ENCODE results near the gene VTCN1. TPM values are rescaled to one million over a fixed set of nuclear protein-coding genes. Genes with fewer than 3 reads are reported as not detected.
"Not testable (repeated sequence)": the region's sequence is repeated elsewhere in the genome, so short reads cannot be mapped to it uniquely, and the experiment has no call there.

VTCN1 gene
- polyA plus RNA-seq (2012; ENCODE audit: insufficient read depth, insufficient read length): not detected

- no peak for DNase-seq (ENCODE audit: low read depth, low spot score)
These were observed at the start of gene VTCN1 for GRCh38 chr1:117210831-117211261. Gene VTCN1, minus strand, starts transcription at chr1:117210927. Its CDS starts 72 bp downstream, at chr1:117210855.

DNA sequence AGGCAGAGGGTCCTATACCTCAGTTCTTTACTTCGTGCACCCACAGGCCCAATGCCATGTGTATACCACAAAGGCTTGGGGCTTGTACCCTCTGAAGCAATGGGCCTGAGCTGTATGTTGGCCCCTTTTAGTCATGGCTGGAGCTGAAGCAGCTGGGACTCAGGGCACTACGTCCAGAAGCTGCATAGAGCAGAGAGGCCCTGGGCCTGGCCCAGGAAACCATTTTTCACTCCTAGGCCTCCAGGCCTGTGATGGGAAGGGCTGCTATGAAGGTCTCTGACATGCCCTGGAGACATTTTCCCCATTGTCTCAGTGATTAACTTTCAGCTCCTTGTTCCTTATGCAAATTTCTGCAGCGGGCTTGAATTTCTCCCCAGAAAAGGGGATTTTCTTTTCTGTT lies 48.1 kb upstream of the VTCN1 start:
- no peak for DNase-seq (ENCODE audit: low read depth, low spot score)
- H3K4me3 ChIP-seq (ENCODE audit: low read length): no peak overlapping the region

More at GRCh38 chr1:117210831-117211261, at the start of gene VTCN1:
- H3K4me3 ChIP-seq (ENCODE audit: low read length): no peak within 1 kb of the TSS

- DNase-seq (ENCODE audit: low read depth, low spot score); H3K4me3 ChIP-seq (ENCODE audit: low read length): not testable (repeated sequence)
These were observed 47.3 kb upstream of the VTCN1 start for GRCh38 chr1:117258075-117258474.

DNA sequence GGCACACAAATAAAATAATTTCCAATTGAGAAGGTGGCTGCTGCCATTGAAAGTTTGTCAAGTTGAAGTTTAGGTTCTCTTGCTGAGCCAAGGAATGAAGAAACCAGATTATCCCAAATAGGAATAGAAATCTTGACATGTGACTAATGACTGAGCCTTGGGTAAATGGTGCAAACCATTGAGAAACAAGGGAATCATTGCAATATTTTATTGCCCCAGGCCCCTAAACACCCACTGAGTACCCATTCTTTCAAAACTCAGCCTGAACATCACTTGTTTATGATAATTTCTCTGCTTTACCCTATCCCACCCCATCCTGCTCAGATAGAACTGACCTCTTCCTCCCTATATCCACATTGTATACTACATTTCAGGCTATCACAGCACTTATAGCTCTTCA lies 46.6 kb upstream of the VTCN1 start:
- H3K4me3 ChIP-seq (ENCODE audit: low read length): no peak overlapping the region
- no peak for DNase-seq (ENCODE audit: low read depth, low spot score)

DNA sequence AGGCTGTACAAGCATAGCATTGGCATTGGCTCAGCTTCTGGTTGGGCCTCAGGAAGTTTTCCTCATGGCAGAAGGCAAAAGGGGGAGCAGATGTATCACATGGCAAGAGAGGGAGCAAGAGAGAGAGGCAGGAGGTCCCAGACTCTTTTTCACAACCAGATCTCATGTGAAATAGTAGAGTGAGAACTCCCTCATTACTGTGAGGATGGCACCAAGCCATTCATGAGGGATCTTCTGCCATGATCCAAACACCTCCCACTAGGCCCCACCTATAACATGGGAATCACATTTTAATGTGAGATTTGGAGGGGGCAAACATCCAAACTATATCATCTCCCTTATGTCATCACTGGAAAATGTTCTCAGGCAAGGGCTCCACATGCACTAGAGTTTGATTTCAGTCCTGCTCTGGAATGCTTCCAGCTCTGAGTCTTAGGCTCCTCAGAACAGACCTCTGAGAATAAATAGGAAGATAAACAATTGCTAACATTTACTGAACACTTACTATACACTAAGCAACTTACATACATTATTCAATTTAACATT lies 39.4 kb upstream of the VTCN1 start:
- H3K4me3 ChIP-seq (ENCODE audit: low read length): no peak overlapping the region
- DNase-seq (ENCODE audit: low read depth, low spot score): no peak

GRCh38 chr1:117244971-117245370 lies 34.2 kb upstream of the VTCN1 start:
- DNase-seq (ENCODE audit: low read depth, low spot score): no peak
- H3K4me3 ChIP-seq (ENCODE audit: low read length): no peak overlapping the region

GRCh38 chr1:117244306-117244705 lies 33.6 kb upstream of the VTCN1 start:
- H3K4me3 ChIP-seq (ENCODE audit: low read length): no peak overlapping the region
- DNase-seq (ENCODE audit: low read depth, low spot score): no peak

DNA sequence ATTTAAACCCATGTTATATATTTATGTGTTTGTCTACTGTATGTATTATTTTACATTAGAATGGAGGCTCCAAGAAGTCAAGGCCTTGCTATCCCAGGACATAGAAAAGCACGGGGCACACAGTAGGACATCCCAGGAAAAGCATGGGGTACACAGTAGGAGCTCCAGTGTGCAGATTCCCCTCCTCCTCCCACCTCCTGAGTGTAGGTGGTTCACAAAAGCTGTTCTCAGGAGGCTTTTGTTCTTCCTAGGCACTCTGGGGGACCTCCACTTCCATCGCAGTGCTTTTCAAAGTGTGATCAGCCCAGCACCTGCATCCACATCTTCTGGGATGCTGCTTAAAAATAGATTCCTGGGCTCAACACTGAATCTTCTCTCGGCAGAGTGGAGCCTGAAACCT lies 30.8 kb upstream of the VTCN1 start:
- DNase-seq (ENCODE audit: low read depth, low spot score): no peak
- H3K4me3 ChIP-seq (ENCODE audit: low read length): no peak overlapping the region

- DNase-seq (ENCODE audit: low read depth, low spot score): no peak
- no peak overlapping the region for H3K4me3 ChIP-seq (ENCODE audit: low read length)
These were observed 29.8 kb upstream of the VTCN1 start for GRCh38 chr1:117240547-117240946.

- no peak overlapping the region for H3K4me3 ChIP-seq (ENCODE audit: low read length)
- no peak for DNase-seq (ENCODE audit: low read depth, low spot score)
These were observed 28.7 kb upstream of the VTCN1 start for GRCh38 chr1:117239467-117239866.

DNA sequence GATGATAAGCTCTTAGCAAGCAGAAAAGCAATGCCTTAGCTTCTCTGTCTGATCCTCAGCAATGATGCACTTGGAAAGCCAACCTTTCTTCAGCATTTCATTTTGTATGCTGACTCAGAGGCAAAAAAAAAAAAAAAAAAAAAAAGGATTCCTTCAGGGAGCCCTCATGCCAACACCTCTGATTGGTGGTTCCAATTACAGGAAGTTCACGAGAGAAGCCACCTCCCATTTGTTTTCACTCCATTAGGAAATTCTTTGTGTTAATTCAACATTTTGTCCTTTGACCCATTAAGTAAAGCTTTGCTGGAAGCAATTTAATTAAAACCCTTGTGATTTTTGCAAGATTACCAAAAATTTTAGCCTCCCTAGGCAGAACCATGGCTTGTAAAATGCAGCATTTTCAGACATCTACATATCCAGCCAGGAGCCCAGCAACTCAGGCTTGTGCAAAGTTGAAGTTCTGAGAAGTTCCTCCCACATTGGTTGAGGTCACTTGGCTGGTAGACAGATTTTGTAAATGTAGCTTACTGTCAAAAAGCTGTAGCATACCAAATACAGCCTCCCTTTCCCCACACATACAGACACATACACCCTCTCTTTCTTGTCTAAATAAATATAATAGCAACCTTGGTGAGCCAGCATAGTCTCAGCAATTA lies 27.1 kb upstream of the VTCN1 start:
- DNase-seq (ENCODE audit: low read depth, low spot score): no peak
- no peak overlapping the region for H3K4me3 ChIP-seq (ENCODE audit: low read length)

- DNase-seq (ENCODE audit: low read depth, low spot score): no peak
- no peak overlapping the region for H3K4me3 ChIP-seq (ENCODE audit: low read length)
These were observed 25.2 kb upstream of the VTCN1 start for GRCh38 chr1:117235863-117236465.

DNA sequence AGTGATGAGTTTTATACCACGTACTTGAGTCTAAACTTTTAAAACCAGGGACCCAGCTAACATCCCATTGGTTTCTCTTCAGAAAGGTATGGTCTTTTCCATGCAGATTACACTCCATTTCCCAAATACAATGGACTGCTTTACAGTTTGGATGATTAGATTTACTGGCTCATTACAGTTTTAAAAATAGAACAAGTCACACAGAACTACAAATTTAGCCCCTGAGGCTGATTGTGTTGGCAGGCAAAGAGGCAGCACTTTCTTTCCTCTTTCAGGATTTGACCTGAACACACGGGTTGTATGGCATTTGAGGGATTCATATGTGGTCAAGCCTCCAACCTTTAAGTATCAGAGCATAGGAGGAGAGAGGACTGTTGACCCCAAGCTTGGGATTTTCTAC lies 21.8 kb upstream of the VTCN1 start:
- DNase-seq (ENCODE audit: low read depth, low spot score): no peak
- H3K4me3 ChIP-seq (ENCODE audit: low read length): no peak overlapping the region

GRCh38 chr1:117231748-117232373 lies 21.1 kb upstream of the VTCN1 start:
- DNase-seq (ENCODE audit: low read depth, low spot score): no peak
- no peak overlapping the region for H3K4me3 ChIP-seq (ENCODE audit: low read length)

- H3K4me3 ChIP-seq (ENCODE audit: low read length): no peak overlapping the region
- DNase-seq (ENCODE audit: low read depth, low spot score): no peak
These were observed 20.6 kb upstream of the VTCN1 start for GRCh38 chr1:117231312-117231711.

- no peak for DNase-seq (ENCODE audit: low read depth, low spot score)
- no peak overlapping the region for H3K4me3 ChIP-seq (ENCODE audit: low read length)
These were observed 18.5 kb upstream of the VTCN1 start for GRCh38 chr1:117229217-117229616.

DNA sequence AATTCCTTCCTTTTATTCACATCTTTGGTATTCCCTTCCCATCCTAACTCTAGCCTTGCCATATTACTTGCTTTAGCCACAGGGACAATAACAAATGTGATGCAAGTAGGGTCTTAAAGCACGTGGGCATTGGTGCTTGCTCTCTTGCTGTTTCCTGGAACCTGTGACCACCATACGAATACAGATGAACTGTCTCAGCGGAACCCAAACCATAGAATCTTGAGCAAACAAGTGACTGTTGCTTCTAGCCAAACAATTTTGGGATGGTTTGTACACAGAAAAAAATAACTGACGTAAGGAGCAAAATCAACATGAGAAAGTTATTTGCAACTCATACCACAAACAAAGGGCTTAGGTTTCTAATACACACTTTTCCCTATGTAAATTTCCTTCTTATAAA lies 15.2 kb upstream of the VTCN1 start:
- no peak for DNase-seq (ENCODE audit: low read depth, low spot score)
- no peak overlapping the region for H3K4me3 ChIP-seq (ENCODE audit: low read length)

DNA sequence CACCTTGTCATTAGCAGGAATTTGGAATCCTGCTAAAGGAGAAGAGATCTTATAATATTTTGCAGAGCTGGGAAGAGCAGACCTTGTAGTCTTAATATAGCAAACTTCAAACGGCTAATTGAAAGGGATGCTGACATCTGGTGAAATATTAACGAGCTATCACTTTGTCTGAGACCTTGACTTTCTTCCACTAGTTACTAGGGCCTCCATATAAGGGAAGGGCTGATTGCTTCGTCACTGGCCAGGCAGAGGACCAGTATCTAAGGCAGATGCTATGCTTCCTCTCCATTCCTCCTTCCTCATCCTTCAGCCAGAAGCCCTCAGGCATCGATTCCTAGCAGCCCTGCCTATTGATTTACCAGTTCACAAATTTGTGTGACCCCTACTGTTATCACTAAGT lies 6.0 kb upstream of the VTCN1 start:
- no peak overlapping the region for H3K4me3 ChIP-seq (ENCODE audit: low read length)
- DNase-seq (ENCODE audit: low read depth, low spot score): no peak

DNA sequence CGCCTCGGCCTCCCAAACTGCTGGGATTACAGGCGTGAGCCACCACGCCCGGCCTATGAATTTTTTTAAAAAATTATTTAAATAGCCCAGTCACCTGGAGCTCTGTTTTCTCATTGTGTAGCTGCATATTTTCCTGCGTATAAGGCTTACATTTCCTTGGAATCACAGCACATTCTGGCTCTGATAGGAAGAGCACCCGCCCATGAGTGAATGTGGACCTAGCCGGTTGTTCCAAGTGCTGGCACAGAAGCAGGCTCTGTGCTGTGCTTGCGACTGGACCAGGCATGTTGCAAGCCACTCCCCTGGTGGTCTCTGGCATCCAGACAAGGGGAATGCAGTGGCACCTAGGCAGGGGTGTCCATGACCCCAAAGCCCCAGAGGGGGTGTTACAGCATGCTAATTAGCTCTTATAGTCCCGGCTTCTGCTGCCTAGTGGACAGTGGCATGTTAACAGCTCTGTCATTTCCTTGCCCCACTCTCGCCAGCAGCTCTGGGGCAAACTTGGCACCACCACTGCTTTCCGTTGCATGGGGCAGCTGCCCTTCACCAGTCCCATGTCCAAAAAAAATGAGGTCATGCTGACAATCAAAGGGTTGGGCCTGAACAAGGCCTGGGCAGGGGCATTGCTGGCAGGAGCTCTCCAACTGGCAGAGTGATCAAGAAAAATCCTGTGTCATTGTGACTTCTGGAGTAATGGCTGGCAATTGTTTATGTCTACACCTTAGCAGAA lies 5.2 kb upstream of the VTCN1 start:
- no peak for DNase-seq (ENCODE audit: low read depth, low spot score)
- H3K4me3 ChIP-seq (ENCODE audit: low read length): no peak overlapping the region

DNA sequence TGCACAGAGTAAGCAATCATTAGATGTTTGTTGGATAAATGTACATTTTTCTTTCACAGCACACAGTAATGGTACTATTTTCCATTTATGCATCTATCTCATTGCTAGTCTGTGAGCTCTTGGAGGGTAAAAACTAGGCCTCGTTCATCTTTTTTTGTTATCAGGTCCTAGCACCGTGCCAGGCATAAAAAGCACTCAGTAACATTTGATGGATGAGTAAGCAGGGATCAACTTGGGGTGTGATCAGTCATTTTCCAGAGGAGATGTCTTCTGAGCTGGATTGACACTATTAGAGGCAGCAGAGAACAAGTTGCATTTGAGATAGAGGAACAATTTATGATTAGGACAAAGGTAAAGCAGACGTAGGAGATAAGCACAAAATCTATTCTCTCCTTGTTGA lies 4.3 kb upstream of the VTCN1 start:
- DNase-seq (ENCODE audit: low read depth, low spot score): no peak
- H3K4me3 ChIP-seq (ENCODE audit: low read length): no peak overlapping the region
